Hepatocyte (in vitro differentiated cells): ENCODE results near the gene CDKN3. TPM values are rescaled to one million over a fixed set of nuclear protein-coding genes. Genes with fewer than 3 reads are reported as not detected.
A peak's percentile ranks its signal among the peaks of the same experiment; 100 is the strongest.

ENCODE experiments used
- DNase-seq: peaks from one replicate; pipeline ENCODE4 v3.0.0-alpha.2; 2016; ENCODE audit warnings: low spot score
- H2AFZ ChIP-seq: fragments of 200-600 bp; sonication (generic); 2 replicates; pipeline ENCODE4 v1.6.0; 2016; ENCODE audit warnings: antibody characterized with exemption, mild to moderate bottlenecking
- H3K27ac ChIP-seq: fragments of 200-600 bp; sonication (generic); 2 replicates; pipeline ENCODE4 v1.5.1; 2016; ENCODE audit warnings: mild to moderate bottlenecking
- H3K27me3 ChIP-seq: fragments of 200-600 bp; sonication (generic); 2 replicates; pipeline ENCODE4 v1.6.1; 2016
- H3K36me3 ChIP-seq: fragments of 200-600 bp; sonication (generic); replicated peaks from 2 replicates; pipeline ENCODE4 v1.5.1; 2016; ENCODE audit warnings: low read depth; ENCODE audit not compliant: insufficient read depth
- H3K4me1 ChIP-seq: fragments of 200-600 bp; sonication (generic); 2 replicates; pipeline ENCODE4 v1.5.1; 2016; ENCODE audit warnings: mild to moderate bottlenecking, moderate library complexity; ENCODE audit not compliant: insufficient read depth
- H3K4me2 ChIP-seq: fragments of 200-600 bp; sonication (generic); 2 replicates; pipeline ENCODE4 v1.6.0; 2016
- H3K4me3 ChIP-seq: fragments of 200-600 bp; sonication (generic); 2 replicates; pipeline ENCODE4 v1.5.1; 2016; ENCODE audit warnings: mild to moderate bottlenecking
- H3K79me2 ChIP-seq: fragments of 200-600 bp; sonication (generic); 2 replicates; pipeline ENCODE4 v1.6.0; 2017; ENCODE audit warnings: mild to moderate bottlenecking
- H3K9me2 ChIP-seq: fragments of 200-600 bp; sonication (generic); replicated peaks from 2 replicates; pipeline ENCODE4 v1.6.0; 2017; ENCODE audit warnings: mild to moderate bottlenecking; ENCODE audit not compliant: insufficient read depth
- H3K9me3 ChIP-seq: fragments of 200-600 bp; sonication (generic); 2 replicates; pipeline ENCODE4 v1.5.1; 2016; ENCODE audit warnings: low read depth, mild to moderate bottlenecking
- H4K20me1 ChIP-seq: fragments of 200-600 bp; sonication (generic); 2 replicates; pipeline ENCODE4 v1.6.0; 2016; ENCODE audit warnings: mild to moderate bottlenecking; ENCODE audit not compliant: insufficient read depth, poor library complexity, severe bottlenecking
- EZH2 ChIP-seq: fragments of 200-600 bp; sonication (generic); IDR thresholded peaks from 2 replicates; pipeline ENCODE4 v1.6.1; 2016; ENCODE audit warnings: antibody characterized with exemption, mild to moderate bottlenecking, borderline replicate concordance
- EZH2phosphoT487 ChIP-seq: fragments of 200-600 bp; sonication (generic); IDR thresholded peaks from one replicate; pipeline ENCODE4 v1.6.1; 2018; ENCODE audit warnings: antibody characterized with exemption, mild to moderate bottlenecking, low read depth, moderate library complexity; ENCODE audit not compliant: unreplicated experiment, severe bottlenecking
- WGBS: methylation state at CpG from one replicate; pipeline ENCODE4 v1.1.6; 2016; ENCODE audit warnings: low lambda C conversion rate; ENCODE audit errors: missing lambda C conversion rate; 5-methylcytosine and 5-hydroxymethylcytosine counted together
- polyA plus RNA-seq: library from polyadenylated mRNA; unstranded; fragments of >200 nt; fragmentation: Nextera tagmentation; extraction: Ambion mirVana; gene quantifications from 2 replicates; pipeline ENCODE4 v1.2.1, GENCODE V29; 2016
- total RNA-seq: library from RNA; depleted of rRNA; stranded (reverse); fragments of >200 nt; gene quantifications from 2 replicates; pipeline ENCODE4 v1.2.3, GENCODE V29; 2014
- TF ChIP-seq, protein P1 (sequence below): fragments of 200-600 bp; sonication (generic); IDR thresholded peaks from 2 replicates; pipeline ENCODE4 v1.5.1; 2016; ENCODE audit warnings: antibody characterized with exemption, mild to moderate bottlenecking; ENCODE audit not compliant: poor library complexity

Gene CDKN3
- total and polyA plus RNA-seq, 2 experiments from 2014 or later, result 11.7 to 18.8 TPM

GRCh38 chr14:54369343-54369742 is 27.5 kb upstream of the CDKN3 start:
- Histone ChIP-seq H3K36me3 (no peaks in the 10 kb centered on the region), H4K20me1 (no peaks in the 10 kb centered on the region), H3K9me2 (no peaks in the 10 kb centered on the region), H3K9me3 (no peaks in the 10 kb centered on the region), H2AFZ (no peak overlapping the region), H3K4me2 (no peak overlapping the region), H3K4me3 (no peak overlapping the region), H3K79me2 (no peaks in the 10 kb centered on the region), H3K27ac (no peak overlapping the region), H3K4me1 (peaks cover 5% of the 10 kb centered on the region), H3K27me3 (no peaks in the 10 kb centered on the region)
- TF ChIP-seq, protein P1, sequence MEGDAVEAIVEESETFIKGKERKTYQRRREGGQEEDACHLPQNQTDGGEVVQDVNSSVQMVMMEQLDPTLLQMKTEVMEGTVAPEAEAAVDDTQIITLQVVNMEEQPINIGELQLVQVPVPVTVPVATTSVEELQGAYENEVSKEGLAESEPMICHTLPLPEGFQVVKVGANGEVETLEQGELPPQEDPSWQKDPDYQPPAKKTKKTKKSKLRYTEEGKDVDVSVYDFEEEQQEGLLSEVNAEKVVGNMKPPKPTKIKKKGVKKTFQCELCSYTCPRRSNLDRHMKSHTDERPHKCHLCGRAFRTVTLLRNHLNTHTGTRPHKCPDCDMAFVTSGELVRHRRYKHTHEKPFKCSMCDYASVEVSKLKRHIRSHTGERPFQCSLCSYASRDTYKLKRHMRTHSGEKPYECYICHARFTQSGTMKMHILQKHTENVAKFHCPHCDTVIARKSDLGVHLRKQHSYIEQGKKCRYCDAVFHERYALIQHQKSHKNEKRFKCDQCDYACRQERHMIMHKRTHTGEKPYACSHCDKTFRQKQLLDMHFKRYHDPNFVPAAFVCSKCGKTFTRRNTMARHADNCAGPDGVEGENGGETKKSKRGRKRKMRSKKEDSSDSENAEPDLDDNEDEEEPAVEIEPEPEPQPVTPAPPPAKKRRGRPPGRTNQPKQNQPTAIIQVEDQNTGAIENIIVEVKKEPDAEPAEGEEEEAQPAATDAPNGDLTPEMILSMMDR, result no peak
- TF ChIP-seq EZH2 (no peak), EZH2phosphoT487 (no peak)
- 91% methylated on average over 2 of the region's 2 CpGs for WGBS
- DNase-seq, result no peak

GRCh38 chr14:54370323-54371198 is 26.2 kb upstream of the CDKN3 start:
- no peak for DNase-seq
- TF ChIP-seq EZH2 (no peak), EZH2phosphoT487 (no peak)
- TF ChIP-seq, protein P1, result no peak
- Histone ChIP-seq H4K20me1 (no peaks in the 10 kb centered on the region), H3K4me2 (no peak overlapping the region), H3K9me3 (no peaks in the 10 kb centered on the region), H3K27me3 (no peaks in the 10 kb centered on the region), H3K79me2 (no peaks in the 10 kb centered on the region), H3K27ac (no peak overlapping the region), H3K4me3 (no peak overlapping the region), H3K4me1 (peaks cover 5% of the 10 kb centered on the region), H3K36me3 (no peaks in the 10 kb centered on the region), H2AFZ (no peak overlapping the region), H3K9me2 (no peaks in the 10 kb centered on the region)
- WGBS, result 70% methylated on average over 11 of the region's 11 CpGs

GRCh38 chr14:54374117-54374884 is 22.5 kb upstream of the CDKN3 start:
- peaks cover 4% of the 10 kb centered on the region for H3K4me1 ChIP-seq
- peak overlapping the region; percentile 22 for H3K4me2 ChIP-seq
- H4K20me1 ChIP-seq, result no peaks in the 10 kb centered on the region
- 58% methylated on average over 7 of the region's 7 CpGs for WGBS
- no peaks in the 10 kb centered on the region for H3K36me3 ChIP-seq
- no peak for DNase-seq
- no peaks in the 10 kb centered on the region for H3K9me2 ChIP-seq
- no peaks in the 10 kb centered on the region for H3K79me2 ChIP-seq
- no peaks in the 10 kb centered on the region for H3K27me3 ChIP-seq
- no peak overlapping the region for H2AFZ ChIP-seq
- TF ChIP-seq EZH2, result no peak
- TF ChIP-seq, protein P1, result no peak
- no peak for TF ChIP-seq EZH2phosphoT487
- H3K4me3 ChIP-seq, result no peak overlapping the region
- no peak overlapping the region for H3K27ac ChIP-seq
- H3K9me3 ChIP-seq, result no peaks in the 10 kb centered on the region
